ENCODE data around the gene C5orf34. TPM values are rescaled to one million over a fixed set of nuclear protein-coding genes. Genes with fewer than 3 reads are reported as not detected.

C5orf34 gene
- total and polyA plus RNA-seq, 9 of the 15 experiments (the other 6 are each of a cell fraction or from before 2014, with no cell fraction given), result 13.2 to 32.6 (median 20.7) TPM

- TF ChIP-seq MLX (CRISPR knock-in tag; conservative IDR thresholded peaks at IDR 0.05) (0 out of 4 replicates have a peak, but pooled peaks of 1 of the 2 experiments have one; percentile 40), ATF7 (IDR thresholded peaks at IDR 0.05) (peak; percentile 84; the same call in 1 of the 2 replicates), MXD1 (CRISPR knock-in tag; IDR thresholded peaks at IDR 0.05; ENCODE audit: borderline replicate concordance, poor library complexity, severe bottlenecking) (no peak), ZNF217 (CRISPR knock-in tag; IDR thresholded peaks at IDR 0.05) (no peak), MTA2 (IDR thresholded peaks at IDR 0.05; ENCODE audit: low read depth) (0 out of 2 replicates have a peak, but pooled peaks have one; percentile 20), RBM25 (IDR thresholded peaks at IDR 0.05; ENCODE audit: low read depth, low read length, severe bottlenecking) (peak; percentile 84), MTF1 (CRISPR knock-in tag; IDR thresholded peaks at IDR 0.05; ENCODE audit: borderline replicate concordance) (no peak), SMAD4 (CRISPR knock-in tag; conservative IDR thresholded peaks at IDR 0.05) (peak; percentile 89), SIN3B (IDR thresholded peaks at IDR 0.05; ENCODE audit: low read depth) (peak; percentile 88), FOSL1 (tag; conservative IDR thresholded peaks at IDR 0.05) (peak; percentile 14; the same call in 1 of the 2 replicates), ZBED1 (IDR thresholded peaks at IDR 0.05) (peak; percentile 74), GTF2A2 (tag; IDR thresholded peaks at IDR 0.05) (peak; percentile 41; the same call in 1 of the 2 replicates), MEF2D (tag; conservative IDR thresholded peaks at IDR 0.05; ENCODE audit: low read depth) (no peak), ZBTB26 (CRISPR knock-in tag; IDR thresholded peaks at IDR 0.05) (no peak), NCOA6 (IDR thresholded peaks at IDR 0.05) (peak; percentile 48), ETV5 (CRISPR knock-in tag; IDR thresholded peaks at IDR 0.05; ENCODE audit: low read depth) (no peak; the same call in 1 of the 2 replicates), HMG20A (CRISPR knock-in tag; conservative IDR thresholded peaks at IDR 0.05) (no peak), TSC22D4 (tag; IDR thresholded peaks at IDR 0.05) (no peak), RAD21 (CRISPR knock-in tag; conservative IDR thresholded peaks at IDR 0.05 in 1 of 2, IDR thresholded peaks at IDR 0.05 in 1 of 2) (peak in 1 of 2 experiments; percentile 14; a peak in 2 of 4 replicates), ZFP91 (CRISPR knock-in tag; IDR thresholded peaks at IDR 0.05) (no peak), NFIC (IDR thresholded peaks at IDR 0.05) (peak; percentile 68), GABPB2 (CRISPR knock-in tag; conservative IDR thresholded peaks at IDR 0.05) (no peak), FOXA3 (CRISPR knock-in tag; conservative IDR thresholded peaks at IDR 0.05 in 1 of 2, IDR thresholded peaks at IDR 0.05 in 1 of 2) (no peak), NEUROD1 (IDR thresholded peaks at IDR 0.05; ENCODE audit: borderline replicate concordance, low read depth, low read length, partially characterized antibody) (peak; percentile 52), CTBP1 (IDR thresholded peaks at IDR 0.05; ENCODE audit: borderline replicate concordance) (peak; percentile 85)
Measured at GRCh38 chr5:43556857-43557542, 42.1 kb upstream of the C5orf34 start, which contains the start of gene PAIP1 (continued).

Data from K562 (cell line).